ENCODE measurements around the gene CDK14. TPM values are rescaled to one million over a fixed set of nuclear protein-coding genes. Genes with fewer than 3 reads are reported as not detected.

CDK14 gene
- total and polyA plus RNA-seq, 2 donors (not counting 1 experiment from before 2014, with no cell fraction given): 42.1 to 167 TPM

GRCh38 chr7:90939666-90940065, 343.5 kb downstream of the CDK14 start:
- Histone ChIP-seq H3K9ac (ENCODE audit: low read length) (no peak overlapping the region), H3K79me2 (ENCODE audit: control insufficient read depth, insufficient read depth, low read length) (no peaks in the 10 kb centered on the region), H3K9me3 (ENCODE audit: control extremely low read depth in 1 of 3, control insufficient read depth in 2 of 3, insufficient read depth in 1 of 3, low read length in 2 of 3) (no peaks in the 10 kb centered on the region), H3K27ac (ENCODE audit: low read length in 2 of 2) (no peak overlapping the region), H3K4me2 (replicated peaks; ENCODE audit: low read depth, low read length, poor library complexity, severe bottlenecking) (no peak overlapping the region), H3K4me1 (ENCODE audit: control insufficient read depth in 2 of 2, insufficient read depth in 2 of 2, low read length in 2 of 2) (no peaks in the 10 kb centered on the region), H4K20me1 (ENCODE audit: control insufficient read depth, insufficient read depth, low read length, poor library complexity, severe bottlenecking) (no peaks in the 10 kb centered on the region), H3K4me3 (ENCODE audit: control extremely low read depth in 1 of 5, extremely low read depth in 1 of 5, insufficient read depth in 1 of 5, low read depth in 2 of 5, low read length in 4 of 5) (no peak overlapping the region), H3K27me3 (replicated peaks in 1 of 4; ENCODE audit: control extremely low read depth in 1 of 4, control insufficient read depth in 3 of 4, insufficient read depth in 4 of 4, low read length in 3 of 4) (no peaks in the 10 kb centered on the region), H3K36me3 (replicated peaks in 1 of 2; ENCODE audit: control extremely low read depth in 1 of 2, control insufficient read depth in 1 of 2, extremely low read depth in 1 of 2, insufficient read depth in 2 of 2, low read length in 1 of 2) (peaks cover 0 to 8% of the 10 kb centered on the region in 2 experiments), H2AFZ (ENCODE audit: insufficient read depth, low read depth, low read length, poor library complexity, severe bottlenecking) (no peak overlapping the region)
- CTCF ChIA-PET: no interaction called here
- H3K27ac Mint-ChIP-seq: no peak overlapping the region
- ATAC-seq (ENCODE audit: low read depth) (no peak), DNase-seq (no peak)
- no peak overlapping the region for H3K4me3 Mint-ChIP-seq
- no peaks in the 10 kb centered on the region for H3K27me3 Mint-ChIP-seq
- POLR2A ChIA-PET: no interaction called here
- H3K9me3 Mint-ChIP-seq (ENCODE audit: insufficient read depth): no peaks in the 10 kb centered on the region
- no peak for TF ChIP-seq EZH2 (IDR thresholded peaks at IDR 0.05; ENCODE audit: borderline replicate concordance, insufficient read depth, low read depth, low read length, poor library complexity, severe bottlenecking)
- TF ChIP-seq, protein P1, sequence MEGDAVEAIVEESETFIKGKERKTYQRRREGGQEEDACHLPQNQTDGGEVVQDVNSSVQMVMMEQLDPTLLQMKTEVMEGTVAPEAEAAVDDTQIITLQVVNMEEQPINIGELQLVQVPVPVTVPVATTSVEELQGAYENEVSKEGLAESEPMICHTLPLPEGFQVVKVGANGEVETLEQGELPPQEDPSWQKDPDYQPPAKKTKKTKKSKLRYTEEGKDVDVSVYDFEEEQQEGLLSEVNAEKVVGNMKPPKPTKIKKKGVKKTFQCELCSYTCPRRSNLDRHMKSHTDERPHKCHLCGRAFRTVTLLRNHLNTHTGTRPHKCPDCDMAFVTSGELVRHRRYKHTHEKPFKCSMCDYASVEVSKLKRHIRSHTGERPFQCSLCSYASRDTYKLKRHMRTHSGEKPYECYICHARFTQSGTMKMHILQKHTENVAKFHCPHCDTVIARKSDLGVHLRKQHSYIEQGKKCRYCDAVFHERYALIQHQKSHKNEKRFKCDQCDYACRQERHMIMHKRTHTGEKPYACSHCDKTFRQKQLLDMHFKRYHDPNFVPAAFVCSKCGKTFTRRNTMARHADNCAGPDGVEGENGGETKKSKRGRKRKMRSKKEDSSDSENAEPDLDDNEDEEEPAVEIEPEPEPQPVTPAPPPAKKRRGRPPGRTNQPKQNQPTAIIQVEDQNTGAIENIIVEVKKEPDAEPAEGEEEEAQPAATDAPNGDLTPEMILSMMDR (IDR thresholded peaks at IDR 0.05): no peak
- H3K4me1 Mint-ChIP-seq: peaks cover 5% of the 10 kb centered on the region
- intact Hi-C loops (cut with micrococcal nuclease): no loop called here
- no CpG with 5 or more reads among the region's 3 CpGs for WGBS (ENCODE audit: insufficient coverage)

GRCh38 chr7:90944021-90944420, 347.9 kb downstream of the CDK14 start:
- POLR2A ChIA-PET: no interaction called here
- CTCF ChIA-PET: no interaction called here
- intact Hi-C loops (cut with micrococcal nuclease): no loop called here
- no peak overlapping the region for H3K9ac ChIP-seq (ENCODE audit: low read length)
- 96% methylated on average over 2 of the region's 3 CpGs for WGBS (ENCODE audit: insufficient coverage)
- no peaks in the 10 kb centered on the region for H3K4me1 ChIP-seq (ENCODE audit: control insufficient read depth in 2 of 2, insufficient read depth in 2 of 2, low read length in 2 of 2)
- no peak overlapping the region for H2AFZ ChIP-seq (ENCODE audit: insufficient read depth, low read depth, low read length, poor library complexity, severe bottlenecking)
- no peak overlapping the region for H3K4me2 ChIP-seq (replicated peaks; ENCODE audit: low read depth, low read length, poor library complexity, severe bottlenecking)
- H3K27ac ChIP-seq (ENCODE audit: low read length in 2 of 2): no peak overlapping the region
- H3K9me3 ChIP-seq (ENCODE audit: control extremely low read depth in 1 of 3, control insufficient read depth in 2 of 3, insufficient read depth in 1 of 3, low read length in 2 of 3): no peaks in the 10 kb centered on the region
- Mint-ChIP-seq H3K27ac (no peak overlapping the region), H3K27me3 (no peaks in the 10 kb centered on the region), H3K9me3 (ENCODE audit: insufficient read depth) (no peaks in the 10 kb centered on the region), H3K4me1 (peaks cover 22% of the 10 kb centered on the region), H3K4me3 (no peak overlapping the region)
- H3K36me3 ChIP-seq (replicated peaks in 1 of 2; ENCODE audit: control extremely low read depth in 1 of 2, control insufficient read depth in 1 of 2, extremely low read depth in 1 of 2, insufficient read depth in 2 of 2, low read length in 1 of 2): peaks cover 1 to 8% of the 10 kb centered on the region in 2 experiments
- no peak for TF ChIP-seq EZH2 (IDR thresholded peaks at IDR 0.05; ENCODE audit: borderline replicate concordance, insufficient read depth, low read depth, low read length, poor library complexity, severe bottlenecking)
- TF ChIP-seq, protein P1 (IDR thresholded peaks at IDR 0.05): no peak
- H3K27me3 ChIP-seq (replicated peaks in 1 of 4; ENCODE audit: control extremely low read depth in 1 of 4, control insufficient read depth in 3 of 4, insufficient read depth in 4 of 4, low read length in 3 of 4): no peaks in the 10 kb centered on the region
- DNase-seq (no peak), ATAC-seq (ENCODE audit: low read depth) (no peak)
- H4K20me1 ChIP-seq (ENCODE audit: control insufficient read depth, insufficient read depth, low read length, poor library complexity, severe bottlenecking): no peaks in the 10 kb centered on the region
- H3K4me3 ChIP-seq (ENCODE audit: control extremely low read depth in 1 of 5, extremely low read depth in 1 of 5, insufficient read depth in 1 of 5, low read depth in 2 of 5, low read length in 4 of 5): no peak overlapping the region
- H3K79me2 ChIP-seq (ENCODE audit: control insufficient read depth, insufficient read depth, low read length): no peaks in the 10 kb centered on the region
